Keratinocyte (primary cell): ENCODE data around the gene FHOD3.

ENCODE experiments used
- EZH2 ChIP-seq: IDR thresholded peaks from one replicate; pipeline ENCODE4 v1.6.1; 2012; ENCODE audit warnings: inconsistent platforms, mild to moderate bottlenecking, low read length, moderate library complexity
- TF ChIP-seq, protein P1 (sequence below), 3 experiments: IDR thresholded peaks in 1 of 3; conservative IDR thresholded peaks in 1 of 3; optimal IDR thresholded peaks in 1 of 3; 2 replicates in 2 of 3; 3 replicates in 1 of 3; pipeline versions ENCODE3 to v1.5.1; 2011; ENCODE audit warnings: low read length in 3 of 3, mild to moderate bottlenecking in 3 of 3, moderate library complexity in 2 of 3, control low read depth in 1 of 3, inconsistent platforms in 1 of 3; ENCODE audit not compliant: insufficient read depth in 2 of 3; ENCODE audit errors: extremely low read depth in 1 of 3

DNA sequence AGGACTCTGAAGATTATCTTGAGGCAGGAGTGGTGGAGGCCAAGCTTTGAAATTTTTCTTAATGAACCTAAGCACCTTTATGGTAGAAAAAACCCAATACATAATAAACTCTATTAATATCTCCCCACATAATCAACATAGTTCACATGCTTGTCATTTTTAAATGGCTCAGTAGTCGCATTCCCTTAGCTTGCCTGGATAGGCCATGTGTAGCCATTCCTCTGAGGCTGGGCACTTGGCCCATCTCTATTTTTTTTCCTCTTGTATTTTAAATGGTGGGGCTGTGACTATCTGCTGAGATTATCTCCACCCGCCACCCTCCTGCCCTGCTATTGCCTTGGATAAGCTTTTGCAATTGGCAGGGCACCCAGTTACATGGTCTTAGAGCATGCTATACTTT lies 143.1 kb downstream of the FHOD3 start:
- TF ChIP-seq, protein P1, sequence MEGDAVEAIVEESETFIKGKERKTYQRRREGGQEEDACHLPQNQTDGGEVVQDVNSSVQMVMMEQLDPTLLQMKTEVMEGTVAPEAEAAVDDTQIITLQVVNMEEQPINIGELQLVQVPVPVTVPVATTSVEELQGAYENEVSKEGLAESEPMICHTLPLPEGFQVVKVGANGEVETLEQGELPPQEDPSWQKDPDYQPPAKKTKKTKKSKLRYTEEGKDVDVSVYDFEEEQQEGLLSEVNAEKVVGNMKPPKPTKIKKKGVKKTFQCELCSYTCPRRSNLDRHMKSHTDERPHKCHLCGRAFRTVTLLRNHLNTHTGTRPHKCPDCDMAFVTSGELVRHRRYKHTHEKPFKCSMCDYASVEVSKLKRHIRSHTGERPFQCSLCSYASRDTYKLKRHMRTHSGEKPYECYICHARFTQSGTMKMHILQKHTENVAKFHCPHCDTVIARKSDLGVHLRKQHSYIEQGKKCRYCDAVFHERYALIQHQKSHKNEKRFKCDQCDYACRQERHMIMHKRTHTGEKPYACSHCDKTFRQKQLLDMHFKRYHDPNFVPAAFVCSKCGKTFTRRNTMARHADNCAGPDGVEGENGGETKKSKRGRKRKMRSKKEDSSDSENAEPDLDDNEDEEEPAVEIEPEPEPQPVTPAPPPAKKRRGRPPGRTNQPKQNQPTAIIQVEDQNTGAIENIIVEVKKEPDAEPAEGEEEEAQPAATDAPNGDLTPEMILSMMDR (optimal IDR thresholded peaks at IDR 0.05 in 1 of 3, IDR thresholded peaks at IDR 0.05 in 1 of 3, conservative IDR thresholded peaks at IDR 0.05 in 1 of 3; ENCODE audit: extremely low read depth in 1 of 3, insufficient read depth in 2 of 3, low read length in 3 of 3) = no peak
- TF ChIP-seq EZH2 = no peak
